GM21515 (cell line): Measurements from ENCODE around the gene KCTD5.
"Not testable (repeated sequence)": the region's sequence is repeated elsewhere in the genome, so short reads cannot be mapped to it uniquely, and the experiment has no call there.

Experiments
- ATAC-seq: cut with Tn5 transposase; IDR thresholded peaks from one replicate; pipeline ENCODE4 v1.9.1; 2021; ENCODE audit not compliant: unreplicated experiment

Gene KCTD5

GRCh38 chr16:2682209-2683021, at the start of gene KCTD5:
Gene KCTD5 (plus strand): TSS chr16:2682523. CDS start chr16:2682549, 26 bp downstream.
- peak; percentile 59 for ATAC-seq

- peak; percentile 46 for ATAC-seq
Observed at GRCh38 chr16:2639071-2639721, 43.1 kb upstream of the KCTD5 start.

- ATAC-seq = peak; percentile 24
Observed at GRCh38 chr16:2639722-2640072, 42.6 kb upstream of the KCTD5 start.

- not testable (repeated sequence) for ATAC-seq
Observed at GRCh38 chr16:2642561-2642960, 39.8 kb upstream of the KCTD5 start.

- ATAC-seq = not testable (repeated sequence)
Observed at GRCh38 chr16:2644754-2645453, 37.4 kb upstream of the KCTD5 start.

GRCh38 chr16:2651268-2651871, 31.0 kb upstream of the KCTD5 start:
- not testable (repeated sequence) for ATAC-seq

GRCh38 chr16:2653915-2654314, 28.4 kb upstream of the KCTD5 start:
- ATAC-seq = not testable (repeated sequence)

- not testable (repeated sequence) for ATAC-seq
Observed at GRCh38 chr16:2654949-2655348, 27.4 kb upstream of the KCTD5 start.

- ATAC-seq = no peak
Observed at GRCh38 chr16:2656985-2657384, 25.3 kb upstream of the KCTD5 start.

GRCh38 chr16:2657803-2658202, 24.5 kb upstream of the KCTD5 start:
- not testable (repeated sequence) for ATAC-seq

- not testable (repeated sequence) for ATAC-seq
Observed at GRCh38 chr16:2659560-2659959, 22.8 kb upstream of the KCTD5 start.

- not testable (repeated sequence) for ATAC-seq
Observed at GRCh38 chr16:2660014-2660662, 22.2 kb upstream of the KCTD5 start.

- ATAC-seq = not testable (repeated sequence)
Observed at GRCh38 chr16:2660755-2661373, 21.5 kb upstream of the KCTD5 start.

- ATAC-seq = no peak
Observed at GRCh38 chr16:2663553-2664546, 18.5 kb upstream of the KCTD5 start.

- ATAC-seq = no peak
Observed at GRCh38 chr16:2664574-2664982, 17.7 kb upstream of the KCTD5 start.

GRCh38 chr16:2666671-2667070, 15.7 kb upstream of the KCTD5 start:
- ATAC-seq = not testable (repeated sequence)

- ATAC-seq = not testable (repeated sequence)
Observed at GRCh38 chr16:2669587-2669986, 12.7 kb upstream of the KCTD5 start.

GRCh38 chr16:2670017-2670416, 12.3 kb upstream of the KCTD5 start:
- ATAC-seq = not testable (repeated sequence)

GRCh38 chr16:2671193-2671592, 11.1 kb upstream of the KCTD5 start:
- not testable (repeated sequence) for ATAC-seq
